ENCODE data around the gene STK10. TPM values are rescaled to one million over a fixed set of nuclear protein-coding genes. Genes with fewer than 3 reads are reported as not detected.
A peak's percentile ranks its signal among the peaks of the same experiment; 100 is the strongest.

The STK10 gene
- total and polyA plus RNA-seq, 9 of the 15 experiments (the other 6 are each of a cell fraction or from before 2014, with no cell fraction given), result 0.30 to 6.7 (median 2.4) TPM

GRCh38 chr5:172123269-172123692 lies 64.7 kb downstream of the STK10 start:
- DNase-seq (ENCODE audit: extremely low read depth in 1 of 4, low spot score in 3 of 4) (peak in 2 of 4 experiments; percentile 30 to 52), FAIRE-seq (peak; percentile 40), ATAC-seq (peak; percentile 80)
- Histone ChIP-seq H3K4me3 (no peak overlapping the region), H3K27me3 (ENCODE audit: control insufficient read depth in 2 of 2, insufficient read depth in 2 of 2, low read length in 2 of 2) (no peaks in the 10 kb centered on the region), H3K9ac (ENCODE audit: insufficient read depth in 1 of 2, low read depth in 2 of 2, low read length in 2 of 2) (no peak overlapping the region), H2AFZ (ENCODE audit: low read depth, low read length) (no peak overlapping the region), H3K9me1 (ENCODE audit: control insufficient read depth, insufficient read depth, low read length) (no peaks in the 10 kb centered on the region), H3K79me2 (ENCODE audit: control insufficient read depth, insufficient read depth, low read length) (no peaks in the 10 kb centered on the region), H4K20me1 (replicated peaks; ENCODE audit: control insufficient read depth, insufficient read depth, low read length) (no peaks in the 10 kb centered on the region), H3K4me2 (ENCODE audit: insufficient read depth, low read length) (peak overlapping the region; percentile 36; the same call in 1 of the 2 replicates), H3K4me1 (replicated peaks in 1 of 2; ENCODE audit: control insufficient read depth in 2 of 2, insufficient read depth in 2 of 2, low read length in 2 of 2) (peaks cover 6 to 11% of the 10 kb centered on the region in 2 experiments; a peak in 4 of 5 replicates), H3K27ac (ENCODE audit: extremely low read depth, low read depth, low read length) (no peak overlapping the region), H3K9me3 (replicated peaks; ENCODE audit: control insufficient read depth, insufficient read depth, low read depth, low read length) (no peaks in the 10 kb centered on the region), H3K36me3 (ENCODE audit: control insufficient read depth, insufficient read depth, low read length) (no peaks in the 10 kb centered on the region)
- BruUV-seq (replicated peaks), result no TSS peak
- in situ Hi-C loops (cut with MboI), result no loop called here
- ChIA-PET POLR2A (interaction anchor here (0.7 to 1.8 kb wide), 4 partner anchors 8 to 51 kb away, joined by 3 to 6 read pairs (median 4); no protein-coding TSS in a partner anchor), CTCF (ENCODE audit: low intra/inter-chr PET ratio) (no interaction called here)
- WGBS (ENCODE audit: insufficient coverage, low coverage, missing lambda C conversion rate), result 13% methylated on average over 4 of the region's 4 CpGs
- intact Hi-C loops (cut with micrococcal nuclease), result no loop called here
- peak; percentile 39; the same call in 1 of the 2 replicates for TF ChIP-seq CTBP1 (IDR thresholded peaks at IDR 0.05; ENCODE audit: borderline replicate concordance)
- TF ChIP-seq CC2D1A (IDR thresholded peaks at IDR 0.05), result no peak
- TF ChIP-seq CTCF (IDR thresholded peaks at IDR 0.05 in 2 of 3, conservative IDR thresholded peaks at IDR 0.05 in 1 of 3; ENCODE audit: insufficient read depth in 2 of 3, low read depth in 1 of 3, low read length in 3 of 3), result peak; percentile 1 to 38 (median 28); a peak in 2 of 6 replicates
- no peak for TF ChIP-seq ZNF445 (CRISPR knock-in tag; IDR thresholded peaks at IDR 0.05; ENCODE audit: low read depth)
- TF ChIP-seq ZNF143 (CRISPR knock-in tag; IDR thresholded peaks at IDR 0.05), result no peak
- 0 out of 2 replicates have a peak, but pooled peaks have one; percentile 13 for TF ChIP-seq ATF7 (IDR thresholded peaks at IDR 0.05)
- TF ChIP-seq CREB1 (IDR thresholded peaks at IDR 0.05), result no peak
- TF ChIP-seq CREB1 (CRISPR knock-in tag; IDR thresholded peaks at IDR 0.05), result no peak
- TF ChIP-seq TOE1 (IDR thresholded peaks at IDR 0.05; ENCODE audit: borderline replicate concordance), result no peak
- no peak for TF ChIP-seq TOE1 (CRISPR knock-in tag; IDR thresholded peaks at IDR 0.05; ENCODE audit: borderline replicate concordance, low read depth)
- no peak for TF ChIP-seq PBX2 (CRISPR knock-in tag; IDR thresholded peaks at IDR 0.05; ENCODE audit: low read depth)
- peak; percentile 35; the same call in 1 of the 2 replicates for TF ChIP-seq PBX2 (tag; conservative IDR thresholded peaks at IDR 0.05; ENCODE audit: low read depth)
